Natural killer cell (primary cell): ENCODE data around the gene TMPRSS3. TPM values are rescaled to one million over a fixed set of nuclear protein-coding genes. Genes with fewer than 3 reads are reported as not detected.

Source experiments
- ATAC-seq, 3 donors: fragments of 150-1000 bp in 2 of 3; fragments of 200-7000 bp in 1 of 3; cut with Tn5 transposase; 1 replicate in 1 of 3; 2 replicates in 2 of 3; pipeline ENCODE4 v1.10.0; 2021; ENCODE audit warnings: mild to moderate bottlenecking in 2 of 3, moderate library complexity in 2 of 3
- DNase-seq, 2 donors: peaks; one replicate each; pipeline versions ENCODE4 v3.0.0 to v3.0.0-alpha.2; 2013 to 2021; ENCODE audit warnings: mixed read lengths in 1 of 2
- H3K27ac ChIP-seq: one replicate; pipeline ENCODE4 v1.5.1; 2013; ENCODE audit warnings: mild to moderate bottlenecking, low read length
- H3K27me3 ChIP-seq: one replicate; pipeline ENCODE4 v1.6.1; 2013; ENCODE audit warnings: low read length; ENCODE audit not compliant: control insufficient read depth, insufficient read depth
- H3K36me3 ChIP-seq: one replicate; pipeline ENCODE4 v1.6.1; 2013; ENCODE audit warnings: low read length; ENCODE audit not compliant: control insufficient read depth, insufficient read depth
- H3K4me1 ChIP-seq: one replicate; pipeline ENCODE4 v1.6.1; 2013; ENCODE audit warnings: low read length; ENCODE audit not compliant: control insufficient read depth, insufficient read depth
- H3K4me3 ChIP-seq: one replicate; pipeline ENCODE4 v1.5.1; 2013; ENCODE audit warnings: low read length
- H3K9me3 ChIP-seq: one replicate; pipeline ENCODE4 v1.6.1; 2013; ENCODE audit warnings: low read length; ENCODE audit not compliant: control insufficient read depth, insufficient read depth
- H3K27ac Mint-ChIP-seq, 2 donors: one replicate each; pipeline ENCODE4 v1.8.0; 2022; ENCODE audit warnings: mild to moderate bottlenecking in 2 of 2, mixed read lengths in 2 of 2, moderate library complexity in 1 of 2
- H3K27me3 Mint-ChIP-seq, 2 donors: one replicate each; pipeline ENCODE4 v1.8.0; 2022; ENCODE audit warnings: low read depth in 2 of 2, mixed read lengths in 2 of 2
- H3K36me3 Mint-ChIP-seq: one replicate; pipeline ENCODE4 v1.8.0; 2022; ENCODE audit warnings: mixed read lengths
- H3K4me1 Mint-ChIP-seq, 2 donors: one replicate each; pipeline ENCODE4 v1.8.0; 2022; ENCODE audit warnings: mixed read lengths in 2 of 2
- H3K4me3 Mint-ChIP-seq: one replicate; pipeline ENCODE4 v1.8.0; 2022; ENCODE audit warnings: mild to moderate bottlenecking, moderate library complexity, mixed read lengths
- H3K9me3 Mint-ChIP-seq, 2 donors: one replicate each; pipeline ENCODE4 v1.8.0; 2022; ENCODE audit warnings: mixed read lengths in 2 of 2
- WGBS: methylation state at CpG from one replicate; pipeline ENCODE4 v1.1.7; 2013; ENCODE audit warnings: missing lambda C conversion rate; ENCODE audit not compliant: insufficient coverage; 5-methylcytosine and 5-hydroxymethylcytosine counted together
- intact Hi-C: fragments of 100-400 bp; cut with micrococcal nuclease; formaldehyde crosslinking; loops from one replicate; pipeline ENCODE4 v1.14.2; 2022
- total RNA-seq, 4 donors: library from RNA; stranded (reverse); fragments of 120-200 nt in 1 of 4; gene quantifications; one replicate each; pipeline versions ENCODE4 v1.2.3 to v1.2.4, GENCODE V29; 2013 to 2022
- TF ChIP-seq, protein P1 (sequence below): fragments of 200-600 bp; IDR thresholded peaks from one replicate; pipeline ENCODE4 v1.8.0; 2022; ENCODE audit warnings: antibody characterized with exemption

Gene TMPRSS3
- total RNA-seq, 3 donors from 2014 or later (not counting 1 experiment from before 2014, with no cell fraction given): 0.25 TPM; not detected in 2

- Histone ChIP-seq H3K36me3 (no peaks in the 10 kb centered on the region), H3K27me3 (peaks cover 37% of the 10 kb centered on the region), H3K27ac (no peak overlapping the region), H3K4me3 (no peak overlapping the region), H3K4me1 (peaks cover 60% of the 10 kb centered on the region), H3K9me3 (peaks cover 5% of the 10 kb centered on the region)
- 7% methylated on average over 4 of the region's 4 CpGs for WGBS
- H3K9me3 Mint-ChIP-seq: no peaks in the 10 kb centered on the region
- peaks cover 67 to 68% of the 10 kb centered on the region in 2 donors for H3K4me1 Mint-ChIP-seq
- TF ChIP-seq, protein P1, sequence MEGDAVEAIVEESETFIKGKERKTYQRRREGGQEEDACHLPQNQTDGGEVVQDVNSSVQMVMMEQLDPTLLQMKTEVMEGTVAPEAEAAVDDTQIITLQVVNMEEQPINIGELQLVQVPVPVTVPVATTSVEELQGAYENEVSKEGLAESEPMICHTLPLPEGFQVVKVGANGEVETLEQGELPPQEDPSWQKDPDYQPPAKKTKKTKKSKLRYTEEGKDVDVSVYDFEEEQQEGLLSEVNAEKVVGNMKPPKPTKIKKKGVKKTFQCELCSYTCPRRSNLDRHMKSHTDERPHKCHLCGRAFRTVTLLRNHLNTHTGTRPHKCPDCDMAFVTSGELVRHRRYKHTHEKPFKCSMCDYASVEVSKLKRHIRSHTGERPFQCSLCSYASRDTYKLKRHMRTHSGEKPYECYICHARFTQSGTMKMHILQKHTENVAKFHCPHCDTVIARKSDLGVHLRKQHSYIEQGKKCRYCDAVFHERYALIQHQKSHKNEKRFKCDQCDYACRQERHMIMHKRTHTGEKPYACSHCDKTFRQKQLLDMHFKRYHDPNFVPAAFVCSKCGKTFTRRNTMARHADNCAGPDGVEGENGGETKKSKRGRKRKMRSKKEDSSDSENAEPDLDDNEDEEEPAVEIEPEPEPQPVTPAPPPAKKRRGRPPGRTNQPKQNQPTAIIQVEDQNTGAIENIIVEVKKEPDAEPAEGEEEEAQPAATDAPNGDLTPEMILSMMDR: no peak
- H3K36me3 Mint-ChIP-seq: no peaks in the 10 kb centered on the region
- intact Hi-C loops: loop anchor here (1.0 to 10.0 kb wide), 6 partner anchors 10 to 259 kb away; no protein-coding TSS in a partner anchor
- peak; percentile 16 to 21 (median 18) for ATAC-seq
- peak; percentile 15 to 52 for DNase-seq
- peak overlapping the region; percentile 68 to 76 for H3K27ac Mint-ChIP-seq
- H3K4me3 Mint-ChIP-seq: peak overlapping the region; percentile 83
- peaks cover 43 to 57% of the 10 kb centered on the region in 2 donors for H3K27me3 Mint-ChIP-seq
Observed at GRCh38 chr21:42425591-42425990, 29.7 kb upstream of the TMPRSS3 start.

GRCh38 chr21:42424914-42425541 is 29.2 kb upstream of the TMPRSS3 start:
- peaks cover 34% of the 10 kb centered on the region for H3K27me3 ChIP-seq
- intact Hi-C loops: loop anchor here (1.0 to 10.0 kb wide), 6 partner anchors 10 to 260 kb away; no protein-coding TSS in a partner anchor
- Mint-ChIP-seq H3K27me3 (peaks cover 46 to 60% of the 10 kb centered on the region in 2 donors), H3K4me1 (peaks cover 71% of the 10 kb centered on the region in 2 donors), H3K27ac (peak overlapping the region; percentile 68 to 76), H3K4me3 (peak overlapping the region; percentile 83), H3K36me3 (no peaks in the 10 kb centered on the region), H3K9me3 (no peaks in the 10 kb centered on the region)
- TF ChIP-seq, protein P1: no peak
- peaks cover 5% of the 10 kb centered on the region for H3K9me3 ChIP-seq
- H3K27ac ChIP-seq: peak overlapping the region; percentile 74
- H3K4me3 ChIP-seq: no peak overlapping the region
- peak; percentile 69 to 89 (median 89) for ATAC-seq
- peaks cover 63% of the 10 kb centered on the region for H3K4me1 ChIP-seq
- under 1% methylated on average over 12 of the region's 12 CpGs for WGBS
- H3K36me3 ChIP-seq: no peaks in the 10 kb centered on the region
- peak; percentile 79 to 92 for DNase-seq

- Mint-ChIP-seq H3K4me3 (peak overlapping the region; percentile 83), H3K27me3 (peaks cover 47 to 59% of the 10 kb centered on the region in 2 donors), H3K4me1 (peaks cover 67 to 81% of the 10 kb centered on the region in 2 donors), H3K9me3 (no peaks in the 10 kb centered on the region), H3K36me3 (no peaks in the 10 kb centered on the region), H3K27ac (peak overlapping the region; percentile 68 to 76)
- DNase-seq (no peak), ATAC-seq (peak in 1 of 3 donors; percentile 3)
- no peak overlapping the region for H3K4me3 ChIP-seq
- no peak overlapping the region for H3K27ac ChIP-seq
- 91% methylated on average over 2 of the region's 2 CpGs for WGBS
- H3K36me3 ChIP-seq: peaks cover 3% of the 10 kb centered on the region
- peaks cover 39% of the 10 kb centered on the region for H3K27me3 ChIP-seq
- intact Hi-C loops: loop anchor here (2.0 to 10.0 kb wide), 5 partner anchors 41 to 261 kb away; no protein-coding TSS in a partner anchor
- TF ChIP-seq, protein P1: no peak
- H3K9me3 ChIP-seq: peaks cover 5% of the 10 kb centered on the region
- H3K4me1 ChIP-seq: peaks cover 63% of the 10 kb centered on the region
Observed at GRCh38 chr21:42423685-42424084, 27.8 kb upstream of the TMPRSS3 start.
